Measurements from ENCODE around the gene SCN8A.

DNA sequence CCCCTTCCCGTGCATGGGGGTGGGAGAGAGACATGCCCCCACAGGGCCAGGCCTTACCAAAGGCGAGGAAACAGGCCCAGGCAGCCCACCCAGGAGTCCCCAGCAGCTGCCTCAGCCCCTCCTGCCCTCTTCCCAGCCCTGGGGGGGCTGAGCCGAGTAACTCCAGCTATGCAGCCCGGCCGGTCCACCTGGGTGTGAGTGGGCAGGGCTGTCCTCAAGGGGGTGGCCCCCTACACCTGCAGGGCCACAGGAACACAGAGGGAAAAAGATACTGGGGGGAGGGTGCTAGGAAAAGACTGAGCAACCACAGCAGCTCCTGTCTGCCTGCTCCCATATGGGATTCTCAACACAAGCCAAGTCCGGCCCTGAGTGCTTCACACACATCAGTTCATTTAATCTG is 249.9 kb downstream of the SCN8A start:
- TF ChIP-seq POLR2AphosphoS5 (IDR thresholded peaks at IDR 0.05) (no peak), POLR2A (IDR thresholded peaks at IDR 0.05) (no peak)
- TF ChIP-seq, protein P1, sequence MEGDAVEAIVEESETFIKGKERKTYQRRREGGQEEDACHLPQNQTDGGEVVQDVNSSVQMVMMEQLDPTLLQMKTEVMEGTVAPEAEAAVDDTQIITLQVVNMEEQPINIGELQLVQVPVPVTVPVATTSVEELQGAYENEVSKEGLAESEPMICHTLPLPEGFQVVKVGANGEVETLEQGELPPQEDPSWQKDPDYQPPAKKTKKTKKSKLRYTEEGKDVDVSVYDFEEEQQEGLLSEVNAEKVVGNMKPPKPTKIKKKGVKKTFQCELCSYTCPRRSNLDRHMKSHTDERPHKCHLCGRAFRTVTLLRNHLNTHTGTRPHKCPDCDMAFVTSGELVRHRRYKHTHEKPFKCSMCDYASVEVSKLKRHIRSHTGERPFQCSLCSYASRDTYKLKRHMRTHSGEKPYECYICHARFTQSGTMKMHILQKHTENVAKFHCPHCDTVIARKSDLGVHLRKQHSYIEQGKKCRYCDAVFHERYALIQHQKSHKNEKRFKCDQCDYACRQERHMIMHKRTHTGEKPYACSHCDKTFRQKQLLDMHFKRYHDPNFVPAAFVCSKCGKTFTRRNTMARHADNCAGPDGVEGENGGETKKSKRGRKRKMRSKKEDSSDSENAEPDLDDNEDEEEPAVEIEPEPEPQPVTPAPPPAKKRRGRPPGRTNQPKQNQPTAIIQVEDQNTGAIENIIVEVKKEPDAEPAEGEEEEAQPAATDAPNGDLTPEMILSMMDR (IDR thresholded peaks at IDR 0.05), result no peak

Data from prostate gland (tissue), 2 donors.